ENCODE data around the gene PREP. TPM values are rescaled to one million over a fixed set of nuclear protein-coding genes. Genes with fewer than 3 reads are reported as not detected.

Gene PREP
- total and polyA plus RNA-seq, 12 donors: 11.7 to 37.1 (median 17.7) TPM

DNA sequence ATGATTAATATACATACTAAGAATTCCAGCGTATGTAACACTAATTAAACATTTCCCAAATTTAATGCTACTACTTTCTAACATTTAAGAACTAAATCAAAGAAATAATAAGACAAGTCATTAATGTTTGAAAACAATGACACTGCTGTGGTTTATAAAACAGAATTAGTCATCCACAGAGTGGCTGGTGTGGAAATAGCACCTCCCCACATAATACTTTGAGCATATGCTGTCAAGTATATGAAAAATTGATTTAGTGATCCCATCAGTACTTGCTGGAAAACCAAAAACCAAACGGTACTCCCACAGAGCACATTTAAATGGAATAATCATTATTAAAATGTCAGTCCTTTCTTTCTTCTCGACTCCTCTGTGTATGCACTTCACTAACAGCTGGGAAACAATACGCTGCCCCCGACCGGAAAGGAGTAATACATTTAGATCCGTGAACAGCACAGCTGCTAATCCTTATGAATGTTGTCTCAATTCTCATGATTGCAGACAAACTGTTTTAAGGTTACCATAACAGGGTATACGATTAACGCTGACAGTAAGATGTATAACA is 78.4 kb downstream of the PREP start:
- intact Hi-C loops (cut with DNase I): no loop called here

DNA sequence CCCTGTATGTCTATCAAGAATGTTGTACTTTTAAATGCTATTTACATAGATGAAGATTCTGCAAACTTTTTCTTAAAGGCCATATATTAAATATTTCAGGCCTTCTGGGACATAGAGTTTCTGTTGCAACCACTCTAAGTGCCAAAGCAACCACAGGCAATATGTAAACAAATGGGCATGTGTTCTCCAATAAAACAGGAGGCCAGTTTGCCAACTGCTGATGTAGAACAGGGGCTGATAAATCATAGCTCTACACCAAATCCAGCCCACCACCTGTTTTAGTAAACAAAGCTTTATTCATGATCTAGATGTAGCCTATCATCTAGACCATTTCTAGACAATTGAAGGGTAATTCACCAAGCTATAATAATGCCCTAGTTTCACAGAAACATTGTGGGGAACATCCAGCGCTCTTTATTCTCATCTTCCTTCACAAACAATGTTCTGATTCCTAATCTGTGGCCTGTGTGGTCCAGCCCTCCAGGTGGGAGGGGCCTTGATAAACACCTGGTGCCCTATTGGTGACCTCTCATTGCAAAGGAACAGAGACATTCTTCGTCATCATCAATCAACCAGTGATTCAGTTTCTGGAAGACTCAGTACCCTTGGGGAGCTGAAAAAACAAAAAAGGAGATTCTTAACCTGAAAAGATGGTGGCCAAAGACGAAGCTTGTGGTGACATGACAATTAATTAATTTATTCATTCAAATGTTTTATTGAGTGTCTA is 80.2 kb downstream of the PREP start:
- intact Hi-C loops (cut with DNase I): no loop called here
- Histone ChIP-seq H3K27me3 (no peaks in the 10 kb centered on the region), H3K4me1 (replicated peaks in 1 of 2) (peaks cover 0 to 6% of the 10 kb centered on the region in 2 donors), H3K9me3 (replicated peaks in 1 of 3) (no peaks in the 10 kb centered on the region), H3K27ac (no peak overlapping the region), H3K36me3 (replicated peaks in 1 of 2) (peaks cover 0 to 11% of the 10 kb centered on the region in 2 donors), H3K4me3 (no peak overlapping the region)
- DNase-seq: no peak
- no peak for TF ChIP-seq CTCF (IDR thresholded peaks at IDR 0.05)
- TF ChIP-seq POLR2A (IDR thresholded peaks at IDR 0.05): no peak
- 95 to 98% (median 96%) methylated on average over 3 of the region's 3 CpGs for WGBS, 4 donors

More for the DNA sequence above, 78.4 kb downstream of the PREP start:
- Histone ChIP-seq H3K9me3 (replicated peaks in 1 of 3) (no peaks in the 10 kb centered on the region), H3K4me3 (no peak overlapping the region), H3K36me3 (replicated peaks in 1 of 2) (peaks cover 0 to 15% of the 10 kb centered on the region in 2 donors), H3K27me3 (no peaks in the 10 kb centered on the region), H3K27ac (no peak overlapping the region), H3K4me1 (replicated peaks in 1 of 2) (peaks cover 0 to 6% of the 10 kb centered on the region in 2 donors)
- DNase-seq: no peak
- TF ChIP-seq CTCF (IDR thresholded peaks at IDR 0.05): no peak
- TF ChIP-seq POLR2A (IDR thresholded peaks at IDR 0.05): no peak
- WGBS, 4 donors: 79 to 87% (median 85%) methylated on average over 9 of the region's 9 CpGs

DNA sequence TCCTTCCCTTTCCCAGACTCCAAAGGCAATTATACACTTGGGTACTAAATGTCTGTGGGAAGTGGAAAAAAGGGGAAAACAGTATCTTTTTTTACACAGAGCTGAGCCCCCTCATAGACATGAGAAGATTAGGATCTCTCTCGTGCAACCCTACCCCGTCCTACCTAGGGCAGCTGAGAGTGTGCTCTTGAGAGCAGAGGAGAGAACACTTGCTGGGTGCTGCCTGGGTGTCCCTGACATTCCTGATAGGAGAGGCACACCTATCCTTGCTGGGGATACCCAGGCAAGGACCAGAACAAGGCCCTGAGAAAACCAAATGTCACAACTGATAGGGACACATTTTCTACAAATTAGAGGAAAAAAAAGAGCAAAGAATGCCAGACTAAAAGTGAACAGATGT is 81.2 kb downstream of the PREP start:
- no peak for DNase-seq
- no peak for TF ChIP-seq CTCF (IDR thresholded peaks at IDR 0.05)
- no peak for TF ChIP-seq POLR2A (IDR thresholded peaks at IDR 0.05)
- Histone ChIP-seq H3K4me3 (no peak overlapping the region), H3K9me3 (replicated peaks in 1 of 3) (no peaks in the 10 kb centered on the region), H3K27me3 (no peaks in the 10 kb centered on the region), H3K36me3 (replicated peaks in 1 of 2) (peaks cover 0 to 11% of the 10 kb centered on the region in 2 donors), H3K4me1 (replicated peaks in 1 of 2) (no peaks in the 10 kb centered on the region), H3K27ac (no peak overlapping the region)
- 92 to 100% (median 98%) methylated on average over 2 of the region's 2 CpGs for WGBS, 4 donors
- intact Hi-C loops (cut with DNase I): no loop called here

GRCh38 chr6:105321207-105321606 is 81.7 kb downstream of the PREP start:
- intact Hi-C loops (cut with DNase I): no loop called here
- Histone ChIP-seq H3K4me3 (no peak overlapping the region), H3K4me1 (replicated peaks in 1 of 2) (no peaks in the 10 kb centered on the region), H3K9me3 (replicated peaks in 1 of 3) (no peaks in the 10 kb centered on the region), H3K36me3 (replicated peaks in 1 of 2) (peaks cover 0 to 11% of the 10 kb centered on the region in 2 donors), H3K27me3 (no peaks in the 10 kb centered on the region), H3K27ac (no peak overlapping the region)
- TF ChIP-seq POLR2A (IDR thresholded peaks at IDR 0.05): no peak
- no peak for TF ChIP-seq CTCF (IDR thresholded peaks at IDR 0.05)
- 97 to 99% (median 98%) methylated on average over 6 of the region's 6 CpGs for WGBS, 4 donors
- no peak for DNase-seq
